Kasumi-1 (cell line): ENCODE data around the gene DPP3.

Source experiments
- DNase-seq, 2 experiments: peaks; one replicate each; lab custom pipeline; 2025; lab: John Stamatoyannopoulos, UW

DPP3 gene

DNA sequence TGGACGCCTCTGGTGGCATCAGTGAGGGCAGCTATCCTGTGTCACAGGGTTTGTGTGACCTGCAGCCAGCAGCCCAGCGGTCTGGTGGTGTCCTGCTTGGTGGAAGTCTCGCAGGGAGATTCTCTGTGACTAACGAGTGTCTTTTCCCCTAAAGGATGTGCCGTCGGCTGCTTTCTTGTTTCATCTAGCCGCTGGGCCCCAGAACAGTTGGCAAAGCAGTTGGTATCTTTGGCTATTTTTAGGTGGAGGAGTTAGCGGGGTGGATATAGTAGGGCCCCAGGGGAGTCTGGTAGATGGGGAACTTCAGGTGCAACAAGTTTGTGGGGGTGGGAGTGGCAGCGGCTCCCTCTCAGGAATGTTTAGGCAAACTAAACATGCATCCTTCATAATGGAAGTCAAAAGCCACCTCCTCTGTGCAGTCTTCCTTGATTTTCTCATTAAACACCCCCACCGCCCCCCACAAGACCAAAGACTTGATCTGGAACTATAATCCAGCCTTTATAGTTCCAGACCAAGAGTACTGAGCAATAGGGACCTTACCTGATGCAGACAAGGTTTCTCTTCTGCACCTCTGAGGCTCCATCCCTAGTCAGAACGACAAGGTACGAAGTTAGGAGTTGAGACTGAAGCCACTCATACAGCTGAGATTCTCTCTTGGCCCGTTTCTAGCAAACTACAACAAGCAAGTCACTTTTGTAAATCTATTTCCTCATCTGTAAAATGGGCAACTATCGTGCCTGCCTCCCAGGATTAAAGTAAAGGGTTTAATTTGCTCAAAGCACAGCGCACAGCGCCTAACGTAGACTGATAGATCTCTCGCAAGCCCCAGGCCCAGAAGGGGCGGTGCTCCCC lies 14.6 kb upstream of the DPP3 start:
- no peak for DNase-seq

DNA sequence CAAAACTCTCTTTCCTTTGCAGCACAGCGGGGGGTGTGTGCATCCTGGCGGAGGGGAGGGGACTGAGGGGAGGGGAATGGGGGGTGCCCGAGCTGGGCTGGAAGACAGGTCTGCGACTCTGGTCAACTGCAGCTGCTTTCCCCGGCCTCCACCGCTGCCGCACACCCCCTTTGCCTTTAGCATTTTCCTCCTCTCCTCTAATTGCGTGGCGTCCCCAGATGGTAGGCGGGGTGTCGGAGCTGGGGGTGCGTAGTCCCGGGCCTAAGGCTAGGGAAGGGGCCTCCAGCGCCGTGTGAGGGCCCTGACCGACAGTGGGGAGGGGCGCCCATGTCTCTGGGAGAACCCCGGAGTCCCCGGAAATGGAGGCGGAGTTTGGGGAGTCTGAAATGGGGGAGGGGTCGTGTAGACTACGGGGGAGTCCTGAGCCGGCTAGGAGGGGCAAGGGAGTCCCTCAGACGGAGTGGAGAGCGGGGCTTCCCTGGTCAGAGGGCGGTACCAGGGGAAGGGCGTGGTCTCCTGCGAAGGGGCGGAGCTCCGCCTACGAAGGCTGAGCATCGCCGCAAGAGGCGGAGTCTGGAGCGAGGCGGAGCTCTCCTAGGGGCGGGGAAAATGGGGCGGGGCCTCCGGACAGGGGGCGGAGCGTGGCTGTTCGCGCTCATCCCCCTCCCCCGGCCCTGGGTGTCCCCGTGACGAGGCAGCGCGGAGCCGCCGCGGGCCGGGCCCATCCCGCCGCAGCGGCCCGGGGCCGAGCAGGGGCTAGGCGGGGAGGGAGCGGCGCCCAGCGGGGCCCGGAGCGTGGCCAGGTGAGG lies 13.8 kb upstream of the DPP3 start, which contains the start of gene PELI3:
Gene PELI3 (plus strand): TSS at position 681 of the 809 bp plus-strand sequence. CDS start 1,224 bp downstream, outside the sequence.
- peak; percentile 79 to 87 for DNase-seq

GRCh38 chr11:66467034-66467659 lies 13.1 kb upstream of the DPP3 start:
- no peak for DNase-seq

DNA sequence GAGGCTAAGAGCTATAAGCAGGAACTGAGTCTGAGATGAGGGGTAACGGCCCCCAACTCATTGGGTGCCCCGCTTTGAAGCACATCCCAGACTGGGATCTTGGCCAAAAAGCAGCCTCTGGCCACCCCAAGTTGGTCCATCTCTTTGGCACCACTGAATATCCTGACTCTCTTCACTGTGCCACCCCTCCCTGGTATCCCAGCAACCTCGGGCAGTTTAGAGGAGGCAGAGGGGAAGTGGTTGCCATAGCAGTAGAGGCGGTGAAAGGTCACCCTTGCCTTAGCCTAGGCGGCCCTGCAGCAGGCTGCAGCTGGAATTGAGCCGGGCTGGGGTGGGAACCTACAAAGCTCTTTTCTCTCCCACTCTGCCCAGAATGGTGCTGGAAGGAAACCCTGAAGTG lies 12.5 kb upstream of the DPP3 start:
- peak; percentile 26 to 34 for DNase-seq

GRCh38 chr11:66468691-66469090 lies 11.5 kb upstream of the DPP3 start:
- DNase-seq = no peak

- DNase-seq = no peak
Observed at GRCh38 chr11:66469441-66469840, 10.8 kb upstream of the DPP3 start.

DNA sequence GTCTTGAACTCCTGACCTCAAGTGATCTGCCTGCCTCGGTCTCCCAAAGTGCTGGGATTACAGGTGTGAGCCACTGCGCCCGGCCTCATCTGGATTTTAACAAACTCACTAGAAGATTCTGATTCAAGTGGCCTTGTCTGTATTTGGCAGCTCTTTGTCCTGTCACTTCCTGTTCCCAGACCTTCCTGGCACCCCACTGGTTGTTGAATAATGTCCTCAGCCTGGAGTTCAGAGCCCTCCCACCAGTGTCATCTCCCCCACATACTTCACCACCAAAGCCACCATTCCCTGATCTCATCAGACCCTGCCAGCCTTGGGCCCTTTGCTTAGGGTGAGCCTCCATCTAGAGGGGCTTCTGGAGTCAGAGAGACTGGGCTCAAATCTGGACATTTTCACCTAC lies 10.2 kb upstream of the DPP3 start:
- no peak for DNase-seq

DNA sequence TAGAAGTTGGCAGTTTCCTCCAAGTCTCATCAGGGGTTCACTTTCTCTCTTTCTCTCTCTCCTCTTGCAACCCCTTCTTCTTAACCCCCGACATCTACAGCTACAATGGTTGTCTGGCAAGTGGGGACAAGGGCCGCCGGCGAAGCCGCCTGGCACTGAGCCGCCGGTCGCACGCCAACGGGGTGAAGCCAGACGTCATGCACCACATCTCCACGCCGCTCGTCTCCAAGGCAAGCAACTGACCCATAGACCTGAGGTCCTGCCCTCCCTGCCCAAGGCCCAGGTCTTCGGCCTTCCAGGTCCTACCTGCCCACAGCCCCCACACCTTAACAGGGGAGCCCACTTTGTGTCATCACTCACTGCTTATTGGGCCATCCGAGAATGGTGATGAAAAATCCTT lies 9.1 kb upstream of the DPP3 start:
- DNase-seq = no peak

GRCh38 chr11:66472054-66472453 lies 8.2 kb upstream of the DPP3 start:
- DNase-seq = no peak

- DNase-seq = no peak
Observed at GRCh38 chr11:66473167-66473566, 7.1 kb upstream of the DPP3 start.

GRCh38 chr11:66473608-66474515 lies 6.4 kb upstream of the DPP3 start:
- no peak for DNase-seq

- DNase-seq = no peak
Observed at GRCh38 chr11:66475349-66476172, 4.7 kb upstream of the DPP3 start.

DNA sequence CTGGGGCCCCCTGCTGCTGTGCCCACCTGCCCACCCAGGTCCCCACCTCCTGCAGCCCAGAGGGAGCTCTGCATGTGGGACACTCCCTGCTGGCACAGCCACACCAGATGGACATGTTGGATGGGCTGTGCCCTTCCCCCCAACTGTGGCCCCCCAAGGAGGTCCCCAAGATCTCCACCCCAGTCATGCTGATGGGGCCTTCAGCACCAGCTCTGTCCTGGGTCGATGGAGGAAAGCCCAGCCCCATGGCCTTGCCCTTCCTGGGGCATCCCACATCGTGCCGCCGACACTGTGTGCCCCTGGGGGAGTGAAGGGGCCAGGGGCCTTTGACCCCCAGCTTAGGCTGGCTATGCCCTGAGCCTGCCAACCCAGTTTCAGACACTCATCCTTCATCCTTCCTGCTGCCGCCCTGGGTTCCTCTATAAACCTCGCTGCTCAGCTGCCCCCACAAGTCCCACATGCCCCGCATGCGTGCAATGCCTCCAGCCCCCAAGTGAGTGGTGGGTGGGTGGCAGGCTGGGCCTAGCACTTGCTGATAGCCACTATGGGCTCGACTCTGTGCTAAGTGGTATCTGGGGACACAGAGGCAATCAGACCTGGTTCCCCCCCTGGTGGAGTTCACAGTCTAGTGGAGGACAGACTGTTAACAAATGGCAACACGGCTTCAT lies 3.9 kb upstream of the DPP3 start:
- no peak for DNase-seq

DNA sequence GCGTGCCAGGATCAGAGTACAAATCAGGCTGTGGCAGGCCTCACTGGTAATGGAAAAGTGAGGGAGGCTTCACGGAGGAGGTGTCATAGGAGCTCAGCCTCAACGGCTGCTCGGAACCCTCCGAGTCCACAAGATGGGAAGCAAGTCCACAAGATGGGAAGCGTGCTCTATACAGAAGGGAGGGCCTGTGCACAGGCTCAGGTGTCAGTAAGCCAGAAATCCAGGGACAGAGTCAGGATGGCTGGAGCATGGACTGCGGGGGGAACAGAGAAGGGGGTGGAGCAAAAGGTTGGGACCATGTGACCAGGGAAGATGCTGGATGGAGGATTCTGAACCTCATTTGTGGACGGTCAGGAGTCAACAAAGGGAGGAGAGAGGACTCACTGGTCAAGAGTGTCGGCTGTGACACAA lies 3.4 kb upstream of the DPP3 start:
- DNase-seq = no peak

GRCh38 chr11:66477263-66478201 lies 2.7 kb upstream of the DPP3 start:
- no peak for DNase-seq

GRCh38 chr11:66478729-66479393 lies 1.4 kb upstream of the DPP3 start:
- DNase-seq = no peak

GRCh38 chr11:66479394-66480116 lies 679 bp upstream of the DPP3 start:
- DNase-seq = peak; percentile 59 to 61
